NCI-H1092 treated with DMSO at 0.1 percent for 48 hours (cell line): ENCODE measurements around the gene LRMDA.
A peak's percentile ranks its signal among the peaks of the same experiment; 100 is the strongest.

Source experiments
- DNase-seq: peaks from one replicate; lab custom pipeline; 2025; lab: John Stamatoyannopoulos, UW

LRMDA gene

DNA sequence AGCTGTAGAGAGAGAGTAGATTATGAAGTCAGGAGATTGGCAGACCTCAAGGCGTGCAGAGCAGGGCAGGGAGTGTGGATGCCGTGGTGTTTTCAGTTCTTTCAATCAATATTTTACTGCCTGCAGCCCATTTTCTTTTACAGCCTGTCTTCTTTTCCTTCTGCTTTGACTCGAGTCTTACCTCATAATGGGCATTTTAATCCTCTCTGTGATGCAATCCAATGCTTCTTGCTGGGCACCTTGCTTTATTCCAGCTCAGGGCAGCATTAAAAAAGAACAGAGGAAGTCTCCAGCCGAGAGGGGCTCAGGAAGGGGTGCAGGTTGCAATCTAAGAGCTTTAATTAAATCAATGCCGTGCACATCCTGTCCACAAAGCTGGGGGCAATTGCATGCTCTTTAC is 839.0 kb downstream of the LRMDA start:
- DNase-seq: no peak

- no peak for DNase-seq
These were observed 843.5 kb downstream of the LRMDA start for GRCh38 chr10:76274933-76275332.

- DNase-seq: no peak
These were observed 847.5 kb downstream of the LRMDA start for GRCh38 chr10:76278811-76279460.

- DNase-seq: no peak
These were observed 850.2 kb downstream of the LRMDA start for GRCh38 chr10:76281659-76282058.

- DNase-seq: peak; percentile 76
These were observed 850.9 kb downstream of the LRMDA start for GRCh38 chr10:76282061-76283025.

DNA sequence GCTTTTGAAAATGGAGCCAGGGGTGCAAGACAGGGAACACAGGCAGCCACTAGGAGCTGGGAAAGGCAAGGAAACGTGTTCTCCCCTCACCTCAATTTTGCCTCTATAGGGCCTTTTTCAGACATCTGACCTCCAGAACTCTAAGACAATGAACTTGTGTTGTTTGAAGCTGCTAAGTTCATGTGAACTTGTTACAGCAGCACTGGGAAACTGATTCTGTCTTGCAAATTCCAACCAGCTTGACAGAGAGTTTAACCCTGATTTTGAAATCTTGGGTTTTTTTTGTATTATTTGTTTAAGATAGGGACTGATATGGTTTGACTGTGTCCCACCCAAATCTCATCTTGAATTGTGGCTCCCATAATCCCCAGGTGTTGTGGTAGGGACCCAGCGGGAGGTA is 852.9 kb downstream of the LRMDA start:
- DNase-seq: no peak

DNA sequence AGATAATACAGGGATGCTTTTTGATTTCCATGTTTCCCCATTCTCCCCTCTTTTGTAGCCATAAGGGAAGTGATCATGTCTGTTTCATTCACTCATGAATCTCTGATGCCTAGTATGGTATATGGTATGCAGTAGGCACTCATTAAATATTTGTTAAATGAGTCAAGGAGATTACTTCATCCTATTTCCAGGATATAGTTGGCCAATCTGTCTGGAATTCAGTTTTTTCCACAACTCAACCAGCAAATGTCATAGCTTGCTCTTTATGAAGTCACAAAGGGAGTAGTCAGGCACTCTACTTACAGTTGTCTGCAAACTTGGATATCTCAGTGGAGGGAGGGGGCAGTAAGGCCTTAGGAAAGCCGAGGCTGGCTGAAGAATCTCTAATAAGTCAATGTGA is 853.6 kb downstream of the LRMDA start:
- no peak for DNase-seq

DNA sequence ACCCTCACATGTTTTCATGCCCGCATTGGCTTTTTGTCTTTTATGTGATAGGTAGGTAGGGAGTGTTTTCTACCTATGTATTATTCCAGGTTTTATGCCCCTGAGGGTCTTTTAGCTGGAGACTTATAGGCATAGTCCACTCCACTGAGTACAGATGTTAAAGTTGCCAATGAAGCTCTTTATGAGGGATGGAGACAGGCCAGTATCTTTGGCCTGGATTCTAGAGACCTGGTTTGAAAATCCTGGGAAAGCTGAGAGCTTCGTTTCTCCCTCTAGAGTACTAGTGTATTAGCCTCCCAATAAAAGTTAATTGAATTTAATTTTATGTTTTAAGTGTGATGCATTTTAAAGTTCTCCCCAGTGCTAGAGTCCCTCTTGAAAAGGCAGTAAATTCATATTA is 854.1 kb downstream of the LRMDA start:
- DNase-seq: no peak

DNA sequence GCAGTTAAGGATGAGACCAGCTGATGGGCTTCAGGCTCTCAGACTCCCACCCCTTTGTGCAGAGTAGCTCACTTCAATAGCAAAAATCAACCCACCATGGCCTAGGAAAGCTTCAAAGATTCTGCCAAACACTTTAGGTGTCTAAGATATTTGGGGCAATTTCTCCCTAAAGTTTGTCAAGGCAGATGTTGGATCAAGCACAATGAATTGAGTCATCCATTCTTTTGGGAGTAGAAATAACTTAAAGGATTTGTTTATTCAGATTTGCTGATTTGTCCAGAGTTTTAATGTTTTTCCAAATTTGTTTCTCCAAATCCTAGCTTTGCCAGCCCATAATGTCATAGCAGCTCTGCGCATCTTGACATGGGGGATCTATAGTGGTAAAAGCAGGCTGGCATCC is 855.1 kb downstream of the LRMDA start:
- DNase-seq: no peak

DNA sequence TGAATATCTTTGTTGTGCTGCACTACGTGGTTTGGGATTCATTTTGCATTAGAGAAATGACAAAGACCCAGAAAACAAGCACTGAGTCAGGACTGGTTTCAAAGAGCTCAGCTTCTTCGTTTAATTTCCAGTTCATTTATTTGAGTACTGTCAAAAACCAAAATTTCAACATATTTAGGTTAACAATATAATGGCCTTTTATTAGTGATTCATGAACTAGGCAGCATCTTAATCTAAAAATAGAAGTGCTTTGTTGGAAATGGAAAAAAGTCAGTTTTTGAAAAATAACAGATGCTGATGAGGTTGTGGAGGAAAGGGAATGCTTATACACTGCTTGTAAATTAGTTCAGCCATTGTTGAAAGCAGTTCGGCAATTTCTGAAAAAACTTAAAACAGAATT is 856.4 kb downstream of the LRMDA start:
- no peak for DNase-seq

- no peak for DNase-seq
These were observed 859.8 kb downstream of the LRMDA start for GRCh38 chr10:76291175-76291574.

DNA sequence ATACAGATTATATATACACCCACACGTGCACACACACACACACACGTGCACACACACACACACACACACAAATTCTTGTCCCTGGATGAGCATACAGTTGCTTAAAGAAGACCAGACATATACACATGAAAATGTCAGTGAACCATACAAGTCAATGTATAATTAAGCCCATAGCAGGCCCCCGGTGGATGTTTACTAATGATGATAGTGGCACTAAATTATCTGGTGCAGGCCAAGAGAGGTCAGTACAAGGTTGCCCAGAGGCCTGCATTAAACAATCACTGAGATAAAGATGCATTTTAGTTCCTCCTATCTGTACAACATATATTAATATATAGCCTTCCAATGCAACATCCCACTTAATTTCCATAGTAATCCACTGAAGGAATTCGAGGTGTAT is 860.5 kb downstream of the LRMDA start:
- no peak for DNase-seq

DNA sequence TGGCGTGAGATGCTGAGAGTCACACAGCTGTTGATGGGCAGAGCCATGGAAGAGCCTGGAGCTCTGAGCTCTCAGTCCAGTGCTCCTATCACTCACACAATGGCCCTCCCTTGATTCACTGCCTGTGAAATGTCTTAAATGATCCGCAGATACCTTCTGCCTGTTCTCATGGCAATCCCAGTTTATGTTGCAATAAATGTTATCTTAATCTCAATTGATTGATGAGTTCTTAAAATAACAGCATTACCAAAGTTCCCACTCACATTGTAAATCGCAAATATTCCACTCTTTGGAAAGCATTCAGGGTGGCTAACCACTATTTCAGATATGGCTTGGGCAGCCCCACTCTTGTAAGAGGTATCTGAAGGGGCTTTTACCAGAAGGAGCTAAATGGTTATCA is 865.5 kb downstream of the LRMDA start:
- no peak for DNase-seq

DNA sequence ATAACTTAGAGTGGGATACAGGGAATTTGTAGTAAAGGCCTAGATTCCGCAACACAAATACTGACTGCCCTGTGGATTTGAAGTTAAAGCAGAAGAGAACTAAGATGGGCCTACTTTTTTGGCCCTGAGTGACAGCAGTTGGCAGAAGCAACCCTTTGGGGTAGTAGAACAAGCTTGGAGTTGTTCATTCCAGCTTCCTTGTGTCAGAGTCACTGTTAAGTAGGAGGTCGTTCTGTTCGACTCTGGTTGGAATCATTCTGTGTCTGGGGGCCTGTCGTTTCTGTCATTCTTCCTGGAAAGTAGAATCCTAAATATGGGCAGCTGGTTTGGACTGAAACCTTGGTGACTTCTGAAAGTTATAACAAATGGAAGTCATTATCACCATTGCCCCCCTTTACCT is 865.9 kb downstream of the LRMDA start:
- DNase-seq: no peak

GRCh38 chr10:76297780-76298281 is 866.4 kb downstream of the LRMDA start:
- DNase-seq: peak; percentile 68

DNA sequence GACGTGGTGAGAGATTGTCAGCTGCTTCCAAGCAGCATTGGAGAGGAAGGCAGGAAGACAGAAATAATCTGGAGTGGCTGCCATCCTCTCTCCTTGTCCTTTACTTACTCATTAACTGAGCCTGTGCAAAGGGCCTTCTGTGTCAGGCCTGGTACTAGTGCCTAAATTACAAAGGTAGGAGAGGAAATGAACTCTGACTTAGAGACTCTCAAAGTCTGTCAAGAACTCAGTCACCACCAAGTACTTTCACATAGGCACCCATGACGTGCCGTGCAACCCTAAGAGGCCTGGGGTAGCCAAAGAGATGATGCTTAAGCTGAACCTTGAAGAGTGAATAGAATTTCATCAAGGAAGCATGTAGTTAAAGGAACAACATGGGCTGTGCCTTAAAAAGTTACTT is 866.9 kb downstream of the LRMDA start:
- DNase-seq: no peak

GRCh38 chr10:76299501-76299900 is 868.1 kb downstream of the LRMDA start:
- no peak for DNase-seq

- DNase-seq: no peak
These were observed 869.8 kb downstream of the LRMDA start for GRCh38 chr10:76301211-76301610.

- peak; percentile 33 for DNase-seq
These were observed 870.5 kb downstream of the LRMDA start for GRCh38 chr10:76301950-76302349.

GRCh38 chr10:76302481-76302880 is 871.1 kb downstream of the LRMDA start:
- DNase-seq: no peak

- no peak for DNase-seq
These were observed 871.7 kb downstream of the LRMDA start for GRCh38 chr10:76302961-76303630.

DNA sequence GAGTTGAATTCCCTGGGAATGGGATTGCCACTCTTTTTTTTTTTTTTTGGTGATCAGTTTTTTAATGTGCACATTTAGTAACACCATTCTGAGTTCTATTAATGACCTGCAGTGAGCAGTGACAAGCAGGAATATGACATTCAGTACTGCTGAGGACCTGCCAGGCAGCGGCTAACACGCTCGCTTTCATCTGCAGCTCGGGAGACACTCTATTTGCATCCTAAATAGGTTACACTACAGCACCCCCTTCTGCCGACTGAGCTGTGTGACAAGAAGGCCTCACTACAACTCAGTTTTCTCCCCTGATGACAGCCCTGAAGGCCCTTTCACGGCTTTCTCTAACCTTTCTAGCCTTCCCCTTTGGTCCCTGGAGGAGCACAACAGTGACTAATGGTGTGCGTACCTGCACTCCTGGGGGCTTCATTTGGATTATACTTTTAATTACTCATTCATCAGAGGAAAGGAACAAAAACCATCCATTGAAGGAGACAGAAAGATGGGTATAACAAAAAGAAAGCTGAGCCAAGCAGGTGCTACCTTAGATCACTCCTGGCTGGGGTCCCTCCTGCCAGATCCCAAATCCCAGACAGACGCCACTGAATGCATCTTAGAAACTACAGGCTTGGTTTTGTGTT is 872.4 kb downstream of the LRMDA start:
- peak; percentile 85 for DNase-seq
